SK-N-MC (cell line): ENCODE measurements around the gene KIAA1328.

ENCODE experiments used
- EZH2 ChIP-seq: fragments of 200-600 bp; sonication (generic); IDR thresholded peaks from one replicate; pipeline ENCODE4 v1.6.1; 2017; ENCODE audit warnings: antibody characterized with exemption
- POLR2AphosphoS5 ChIP-seq: IDR thresholded peaks from 2 replicates; pipeline ENCODE4 v1.6.1; 2012; ENCODE audit warnings: mild to moderate bottlenecking, low read depth, low read length, borderline replicate concordance

DNA sequence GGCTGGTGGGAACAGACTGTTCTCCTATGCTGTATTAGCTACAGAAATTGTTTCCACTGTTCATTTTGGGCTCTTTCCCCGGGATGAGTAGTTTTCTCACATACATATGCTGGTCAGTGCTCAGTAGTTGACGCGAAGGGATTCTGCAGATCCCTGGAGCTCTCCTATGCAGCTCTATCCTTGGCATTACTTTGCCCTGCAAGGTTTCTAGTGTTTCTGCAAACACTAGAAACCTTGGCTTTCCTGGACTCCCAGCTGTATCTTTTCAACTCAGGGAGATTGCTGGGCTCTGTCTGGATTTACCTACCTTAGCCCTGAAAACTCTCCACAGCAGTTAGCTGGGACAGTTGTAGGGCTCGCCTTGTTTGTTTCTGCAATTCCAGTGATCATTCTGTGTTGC is 10.9 kb downstream of the KIAA1328 start:
- no peak for TF ChIP-seq EZH2
- no peak for TF ChIP-seq POLR2AphosphoS5
